MM.1S (cell line): ENCODE data around the gene NIPBL.

Experiments
- DNase-seq: peaks from one replicate; pipeline ENCODE4 v3.0.0-alpha.2; 2015
- H2AFZ ChIP-seq: fragments of 300-600 bp; sonication (generic); 2 replicates; pipeline ENCODE4 v1.6.0; 2016; ENCODE audit warnings: antibody characterized with exemption, low read length
- H3F3A ChIP-seq: fragments of 300-600 bp; sonication (generic); 2 replicates; pipeline ENCODE4 v1.6.1; 2016; ENCODE audit warnings: mild to moderate bottlenecking, antibody characterized with exemption, low read length, moderate library complexity, mixed read lengths; ENCODE audit not compliant: insufficient read depth
- H3K27ac ChIP-seq: fragments of 300-600 bp; sonication (generic); 2 replicates; pipeline ENCODE4 v1.5.1; 2016; ENCODE audit warnings: mild to moderate bottlenecking, low read length
- H3K27me3 ChIP-seq: fragments of 300-600 bp; sonication (generic); replicated peaks from 2 replicates; pipeline ENCODE4 v1.6.0; 2016; ENCODE audit warnings: low read length; ENCODE audit not compliant: insufficient read depth
- H3K36me3 ChIP-seq: fragments of 300-600 bp; sonication (generic); replicated peaks from 2 replicates; pipeline ENCODE4 v1.6.1; 2016; ENCODE audit warnings: mild to moderate bottlenecking, low read length, mixed read lengths; ENCODE audit not compliant: insufficient read depth
- H3K4me1 ChIP-seq: fragments of 300-600 bp; sonication (generic); 2 replicates; pipeline ENCODE4 v1.6.1; 2016; ENCODE audit warnings: low read length, mixed read lengths
- H3K4me2 ChIP-seq: fragments of 300-600 bp; sonication (generic); 2 replicates; pipeline ENCODE4 v1.6.0; 2016; ENCODE audit warnings: low read depth, low read length
- H3K4me3 ChIP-seq: fragments of 300-600 bp; sonication (generic); 2 replicates; pipeline ENCODE4 v1.5.1; 2016; ENCODE audit warnings: low read length, mixed read lengths
- H3K79me2 ChIP-seq: fragments of 300-600 bp; sonication (generic); 2 replicates; pipeline ENCODE4 v1.6.1; 2016; ENCODE audit warnings: mixed run types, low read length, mixed read lengths
- H3K9ac ChIP-seq: fragments of 300-600 bp; sonication (generic); 2 replicates; pipeline ENCODE4 v1.6.1; 2016; ENCODE audit warnings: low read length, mixed read lengths
- H3K9me2 ChIP-seq: fragments of 300-600 bp; sonication (generic); replicated peaks from 2 replicates; pipeline ENCODE4 v1.6.1; 2016; ENCODE audit warnings: mild to moderate bottlenecking, low read length, mixed read lengths; ENCODE audit not compliant: insufficient read depth
- H3K9me3 ChIP-seq: fragments of 300-600 bp; sonication (generic); replicated peaks from 2 replicates; pipeline ENCODE4 v1.6.1; 2016; ENCODE audit warnings: mild to moderate bottlenecking, low read length, mixed read lengths; ENCODE audit not compliant: insufficient read depth
- H4K20me1 ChIP-seq: fragments of 300-600 bp; sonication (generic); 2 replicates; pipeline ENCODE4 v1.6.1; 2016; ENCODE audit warnings: mild to moderate bottlenecking, low read length, moderate library complexity, mixed read lengths; ENCODE audit not compliant: insufficient read depth
- EZH2 ChIP-seq: fragments of 300-600 bp; sonication (generic); optimal IDR thresholded peaks from 2 replicates; pipeline ENCODE3; 2017; ENCODE audit warnings: low read depth, mild to moderate bottlenecking, antibody characterized with exemption, low read length, mixed read lengths
- EZH2phosphoT487 ChIP-seq: fragments of 300-600 bp; sonication (generic); IDR thresholded peaks from 2 replicates; pipeline ENCODE4 v1.6.1; 2018; ENCODE audit warnings: antibody characterized with exemption, low read length
- TF ChIP-seq, protein P1 (sequence below): fragments of 300-600 bp; sonication (generic); IDR thresholded peaks from 2 replicates; pipeline ENCODE4 v1.5.1; 2016; ENCODE audit warnings: antibody characterized with exemption, low read length, mixed read lengths

The NIPBL gene

DNA sequence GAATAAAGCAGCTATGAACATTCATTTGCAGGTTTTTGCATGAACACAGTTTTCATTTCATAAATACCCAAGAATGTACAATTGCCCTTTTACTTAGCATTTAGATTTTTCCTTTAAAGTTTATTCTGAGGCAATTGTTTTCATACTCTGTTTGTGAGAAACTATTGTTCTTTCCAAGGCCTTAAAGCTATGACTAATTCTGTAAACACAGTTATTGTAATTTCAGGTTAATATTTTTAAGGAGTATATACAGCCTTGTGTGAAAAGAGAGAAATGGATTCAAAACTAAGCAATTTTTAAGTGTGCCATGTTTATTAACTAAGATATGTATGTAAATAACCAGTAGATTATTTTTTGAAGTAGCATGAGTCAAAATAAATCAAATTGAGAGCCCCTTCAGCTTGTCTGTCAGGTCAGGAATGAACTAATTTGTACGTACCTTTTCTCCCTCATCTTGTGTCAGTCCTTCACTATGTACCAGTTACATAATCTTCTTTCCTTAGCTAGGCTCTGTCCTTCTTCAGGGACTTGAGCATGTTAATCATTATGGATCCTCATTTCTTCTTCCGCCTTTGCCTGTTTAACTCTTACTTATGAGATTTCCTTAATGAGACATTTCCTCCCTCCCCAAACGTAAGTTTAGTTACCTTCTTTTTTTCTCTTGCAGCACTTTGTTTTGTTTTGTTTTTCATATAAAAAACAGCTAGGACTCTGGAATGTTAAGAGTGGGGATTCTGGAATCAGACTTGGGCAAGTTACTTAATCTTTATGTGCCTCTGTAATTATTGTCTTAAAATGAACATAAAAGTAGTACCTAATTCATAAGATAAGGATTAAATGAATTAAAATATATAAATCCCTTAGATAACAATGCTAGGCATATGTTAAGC is 63.6 kb downstream of the NIPBL start:
- peak overlapping the region; percentile 26; the same call in 1 of the 2 replicates for H3K4me2 ChIP-seq
- TF ChIP-seq EZH2phosphoT487 (no peak), EZH2 (no peak)
- TF ChIP-seq, protein P1, sequence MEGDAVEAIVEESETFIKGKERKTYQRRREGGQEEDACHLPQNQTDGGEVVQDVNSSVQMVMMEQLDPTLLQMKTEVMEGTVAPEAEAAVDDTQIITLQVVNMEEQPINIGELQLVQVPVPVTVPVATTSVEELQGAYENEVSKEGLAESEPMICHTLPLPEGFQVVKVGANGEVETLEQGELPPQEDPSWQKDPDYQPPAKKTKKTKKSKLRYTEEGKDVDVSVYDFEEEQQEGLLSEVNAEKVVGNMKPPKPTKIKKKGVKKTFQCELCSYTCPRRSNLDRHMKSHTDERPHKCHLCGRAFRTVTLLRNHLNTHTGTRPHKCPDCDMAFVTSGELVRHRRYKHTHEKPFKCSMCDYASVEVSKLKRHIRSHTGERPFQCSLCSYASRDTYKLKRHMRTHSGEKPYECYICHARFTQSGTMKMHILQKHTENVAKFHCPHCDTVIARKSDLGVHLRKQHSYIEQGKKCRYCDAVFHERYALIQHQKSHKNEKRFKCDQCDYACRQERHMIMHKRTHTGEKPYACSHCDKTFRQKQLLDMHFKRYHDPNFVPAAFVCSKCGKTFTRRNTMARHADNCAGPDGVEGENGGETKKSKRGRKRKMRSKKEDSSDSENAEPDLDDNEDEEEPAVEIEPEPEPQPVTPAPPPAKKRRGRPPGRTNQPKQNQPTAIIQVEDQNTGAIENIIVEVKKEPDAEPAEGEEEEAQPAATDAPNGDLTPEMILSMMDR, result no peak

DNA sequence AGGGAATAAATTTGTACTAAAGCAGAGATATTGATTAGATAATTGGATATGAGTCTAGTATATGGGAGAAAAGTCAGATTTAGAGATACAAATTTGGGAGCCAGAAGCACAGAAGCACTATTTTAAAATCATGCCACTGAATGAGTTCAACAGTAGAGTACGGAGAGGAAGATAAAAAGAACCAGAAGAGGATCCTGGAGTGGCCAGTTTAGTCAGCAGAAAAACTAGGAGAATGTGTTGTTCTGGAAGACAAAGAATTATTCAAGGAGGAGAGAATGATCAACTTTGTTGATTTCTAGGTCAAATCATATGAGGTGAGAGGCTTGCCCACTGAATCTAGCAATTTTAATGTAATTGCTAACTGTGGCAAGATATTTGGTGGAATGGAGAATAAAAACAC is 67.0 kb downstream of the NIPBL start:
- Histone ChIP-seq H3K4me3 (no peak overlapping the region), H3K9me3 (no peaks in the 10 kb centered on the region), H3K79me2 (peaks cover 78% of the 10 kb centered on the region), H3F3A (no peaks in the 10 kb centered on the region; the same call in 1 of the 2 replicates), H3K27ac (no peak overlapping the region), H3K4me2 (no peak overlapping the region), H3K9me2 (no peaks in the 10 kb centered on the region), H3K4me1 (peaks cover 14% of the 10 kb centered on the region), H3K36me3 (no peaks in the 10 kb centered on the region), H2AFZ (no peak overlapping the region), H3K27me3 (no peaks in the 10 kb centered on the region), H3K9ac (no peak overlapping the region), H4K20me1 (peaks cover 16% of the 10 kb centered on the region; the same call in 1 of the 2 replicates)
- TF ChIP-seq EZH2phosphoT487 (no peak), EZH2 (no peak)
- TF ChIP-seq, protein P1, result no peak
- DNase-seq, result no peak

More for the DNA sequence above, 63.6 kb downstream of the NIPBL start:
- Histone ChIP-seq H3K9ac (no peak overlapping the region), H3F3A (no peaks in the 10 kb centered on the region; the same call in 1 of the 2 replicates), H3K27me3 (no peaks in the 10 kb centered on the region), H3K9me2 (no peaks in the 10 kb centered on the region), H4K20me1 (peaks cover 4% of the 10 kb centered on the region; the same call in 1 of the 2 replicates), H3K36me3 (no peaks in the 10 kb centered on the region), H3K4me1 (peaks cover 14% of the 10 kb centered on the region), H3K4me3 (no peak overlapping the region), H3K79me2 (peaks cover 79% of the 10 kb centered on the region), H3K27ac (no peak overlapping the region), H2AFZ (no peak overlapping the region), H3K9me3 (no peaks in the 10 kb centered on the region)
- no peak for DNase-seq

DNA sequence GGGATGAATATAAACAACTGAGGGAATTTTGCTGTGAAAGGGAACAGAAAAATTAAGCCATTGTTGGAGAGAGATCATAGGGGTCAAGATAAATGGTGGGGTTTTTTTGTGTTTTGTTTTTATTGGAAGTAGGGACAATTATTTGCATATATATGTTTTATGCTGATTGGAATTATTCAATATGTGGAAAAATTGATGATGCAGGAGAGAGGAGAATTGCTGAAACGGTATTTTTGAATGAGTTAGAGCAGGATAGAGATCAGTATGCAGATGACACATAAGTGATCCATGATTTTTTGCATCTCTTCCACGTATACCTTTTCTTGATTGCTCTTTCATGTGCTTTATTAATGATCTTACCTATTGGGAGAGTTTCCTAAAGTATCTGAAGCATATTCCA is 67.5 kb downstream of the NIPBL start:
- peaks cover 16% of the 10 kb centered on the region; the same call in 1 of the 2 replicates for H4K20me1 ChIP-seq
- H3F3A ChIP-seq, result no peaks in the 10 kb centered on the region; the same call in 1 of the 2 replicates
- no peak for DNase-seq

More for the DNA sequence above, 67.5 kb downstream of the NIPBL start:
- Histone ChIP-seq H3K4me3 (no peak overlapping the region), H3K9me3 (no peaks in the 10 kb centered on the region), H3K27ac (no peak overlapping the region), H3K4me2 (no peak overlapping the region), H3K79me2 (peaks cover 78% of the 10 kb centered on the region), H3K9ac (no peak overlapping the region), H3K36me3 (no peaks in the 10 kb centered on the region), H3K4me1 (peaks cover 14% of the 10 kb centered on the region), H3K9me2 (no peaks in the 10 kb centered on the region), H3K27me3 (no peaks in the 10 kb centered on the region), H2AFZ (no peak overlapping the region)
- TF ChIP-seq, protein P1, result no peak
- TF ChIP-seq EZH2phosphoT487 (no peak), EZH2 (no peak)
